ENCODE results near the gene APC2.
"Not testable (repeated sequence)": the region's sequence is repeated elsewhere in the genome, so short reads cannot be mapped to it uniquely, and the experiment has no call there.

APC2 gene

DNA sequence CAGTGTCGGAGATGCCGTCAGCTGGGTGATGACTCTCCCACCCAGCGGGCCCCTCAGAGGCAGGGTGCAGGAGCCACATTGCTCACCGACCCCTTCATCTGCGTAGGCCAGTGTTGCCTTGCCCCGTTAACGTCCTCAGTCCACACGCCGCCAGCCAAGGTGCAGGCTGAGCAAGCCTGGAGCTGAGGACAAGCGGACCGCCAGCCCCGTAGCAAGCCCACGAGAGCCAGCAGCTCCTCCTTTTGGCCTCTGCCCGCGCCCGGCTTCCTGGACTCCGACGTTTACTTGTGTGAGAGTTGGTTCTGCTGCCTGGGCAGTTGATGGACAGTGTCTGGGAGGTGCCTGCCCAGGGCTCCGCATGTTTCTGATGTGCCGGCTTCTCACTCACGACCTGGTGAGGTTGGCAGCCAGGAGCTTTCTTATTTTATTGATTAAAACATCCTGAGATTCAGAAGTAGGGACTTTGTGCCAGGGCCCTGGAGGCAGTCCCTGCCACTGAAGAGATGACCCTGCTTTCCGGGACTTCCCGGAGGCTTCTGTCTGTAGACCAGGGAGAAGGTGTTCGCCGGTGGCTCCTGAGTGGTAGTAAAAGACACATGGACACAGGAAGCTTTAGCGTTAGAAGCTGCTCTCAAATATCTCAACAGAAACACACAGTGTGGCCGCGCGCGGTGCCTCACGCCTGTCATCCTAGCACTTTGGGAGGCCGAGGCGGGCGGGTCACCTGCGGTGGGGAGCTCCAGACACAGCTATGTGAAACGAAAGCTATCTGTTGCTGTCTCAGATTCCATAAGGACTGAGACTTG lies 36.7 kb upstream of the APC2 start:
- no peak for DNase-seq (ENCODE audit: low read depth, low spot score)
- no peak overlapping the region for H3K4me3 ChIP-seq (ENCODE audit: low read length)

- no peak for DNase-seq (ENCODE audit: low read depth, low spot score)
- no peak overlapping the region for H3K4me3 ChIP-seq (ENCODE audit: low read length)
These were observed 33.7 kb upstream of the APC2 start for GRCh38 chr19:1416014-1416841.

DNA sequence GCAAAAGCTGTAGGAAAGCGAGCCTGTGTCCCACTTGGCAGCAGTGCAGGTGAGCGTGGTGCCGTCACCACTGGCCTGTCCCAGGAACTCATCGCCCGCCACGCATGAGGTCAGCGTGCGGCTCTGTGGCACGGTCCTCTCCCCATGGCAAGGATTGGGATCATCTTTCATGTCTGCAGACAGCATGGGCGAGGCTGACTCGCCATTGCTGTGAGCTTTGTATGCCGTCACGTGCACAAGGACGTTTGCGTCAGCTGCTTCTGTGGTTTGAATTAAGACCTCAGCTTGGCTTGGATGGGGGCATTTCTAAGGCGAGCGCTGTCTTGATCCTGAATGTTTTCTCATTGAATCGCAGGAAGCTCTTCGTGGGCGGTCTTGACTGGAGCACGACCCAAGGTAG lies 32.8 kb upstream of the APC2 start:
- DNase-seq (ENCODE audit: low read depth, low spot score): no peak
- H3K4me3 ChIP-seq (ENCODE audit: low read length): no peak overlapping the region

DNA sequence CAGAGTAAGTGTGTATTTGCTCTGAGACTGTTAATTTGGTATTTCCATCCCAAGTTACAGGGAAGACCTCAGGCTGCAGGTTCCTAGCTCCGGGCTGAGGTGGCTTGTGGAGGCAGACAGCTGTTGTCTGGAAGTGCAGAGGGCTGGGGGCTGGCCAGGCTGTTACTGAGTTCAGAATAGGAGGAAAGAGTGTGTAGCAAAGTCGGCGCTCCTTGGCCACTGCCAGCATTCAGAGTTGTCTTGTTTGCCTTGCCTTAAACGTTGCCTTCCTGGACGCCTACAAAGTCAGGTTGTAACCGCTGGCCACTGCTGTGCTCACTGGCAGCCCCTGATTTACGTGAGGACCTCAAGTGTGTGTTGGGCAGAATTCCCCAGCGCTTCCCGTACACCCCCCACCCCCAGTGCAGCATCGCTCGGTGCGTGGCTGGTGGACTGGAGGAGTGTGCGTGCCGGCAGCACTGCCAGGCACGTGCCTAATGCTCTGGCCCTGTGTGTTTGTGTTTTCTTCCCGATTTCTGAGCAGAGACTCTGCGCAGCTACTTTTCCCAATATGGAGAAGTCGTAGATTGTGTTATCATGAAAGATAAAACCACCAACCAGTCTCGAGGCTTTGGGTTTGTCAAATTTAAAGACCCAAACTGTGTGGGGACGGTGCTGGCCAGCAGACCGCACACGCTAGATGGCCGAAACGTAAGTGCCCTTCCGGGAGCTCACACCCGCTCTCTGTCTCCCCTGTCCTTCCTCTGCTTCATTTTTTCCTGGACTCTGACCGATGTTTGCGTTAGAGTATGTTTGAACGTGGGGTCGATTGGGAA lies 32.0 kb upstream of the APC2 start:
- no peak for DNase-seq (ENCODE audit: low read depth, low spot score)

GRCh38 chr19:1418496-1418775 lies 31.5 kb upstream of the APC2 start:
- DNase-seq (ENCODE audit: low read depth, low spot score): no peak

More for the DNA sequence above, 32.0 kb upstream of the APC2 start:
- no peak overlapping the region for H3K4me3 ChIP-seq (ENCODE audit: low read length)

GRCh38 chr19:1418951-1419738 lies 30.8 kb upstream of the APC2 start:
- H3K4me3 ChIP-seq (ENCODE audit: low read length): no peak overlapping the region
- DNase-seq (ENCODE audit: low read depth, low spot score): no peak

More at GRCh38 chr19:1418496-1418775, 31.5 kb upstream of the APC2 start:
- H3K4me3 ChIP-seq (ENCODE audit: low read length): no peak overlapping the region

GRCh38 chr19:1420085-1420484 lies 29.8 kb upstream of the APC2 start:
- DNase-seq (ENCODE audit: low read depth, low spot score); H3K4me3 ChIP-seq (ENCODE audit: low read length): not testable (repeated sequence)

DNA sequence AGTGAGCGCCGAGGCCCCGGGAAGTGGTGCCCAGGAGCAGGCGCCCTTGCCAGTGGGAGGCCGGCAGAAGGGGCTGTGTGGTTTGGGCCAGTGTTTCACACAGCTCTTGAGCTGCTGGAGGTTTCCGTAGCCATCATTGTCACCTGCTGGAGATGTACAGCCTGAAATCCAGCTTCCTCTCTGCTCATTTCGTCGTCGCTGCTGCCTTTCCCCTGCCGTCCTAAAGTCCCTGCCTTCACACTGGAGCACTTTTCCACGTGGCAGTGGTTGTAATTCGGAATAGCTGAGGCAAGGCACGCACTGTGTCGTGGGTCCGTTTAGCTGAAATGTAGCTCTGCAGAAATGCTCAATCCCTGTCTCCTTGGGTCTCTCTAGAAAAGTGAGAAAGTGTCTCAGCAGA lies 29.3 kb upstream of the APC2 start:
- no peak overlapping the region for H3K4me3 ChIP-seq (ENCODE audit: low read length)
- DNase-seq (ENCODE audit: low read depth, low spot score): no peak

DNA sequence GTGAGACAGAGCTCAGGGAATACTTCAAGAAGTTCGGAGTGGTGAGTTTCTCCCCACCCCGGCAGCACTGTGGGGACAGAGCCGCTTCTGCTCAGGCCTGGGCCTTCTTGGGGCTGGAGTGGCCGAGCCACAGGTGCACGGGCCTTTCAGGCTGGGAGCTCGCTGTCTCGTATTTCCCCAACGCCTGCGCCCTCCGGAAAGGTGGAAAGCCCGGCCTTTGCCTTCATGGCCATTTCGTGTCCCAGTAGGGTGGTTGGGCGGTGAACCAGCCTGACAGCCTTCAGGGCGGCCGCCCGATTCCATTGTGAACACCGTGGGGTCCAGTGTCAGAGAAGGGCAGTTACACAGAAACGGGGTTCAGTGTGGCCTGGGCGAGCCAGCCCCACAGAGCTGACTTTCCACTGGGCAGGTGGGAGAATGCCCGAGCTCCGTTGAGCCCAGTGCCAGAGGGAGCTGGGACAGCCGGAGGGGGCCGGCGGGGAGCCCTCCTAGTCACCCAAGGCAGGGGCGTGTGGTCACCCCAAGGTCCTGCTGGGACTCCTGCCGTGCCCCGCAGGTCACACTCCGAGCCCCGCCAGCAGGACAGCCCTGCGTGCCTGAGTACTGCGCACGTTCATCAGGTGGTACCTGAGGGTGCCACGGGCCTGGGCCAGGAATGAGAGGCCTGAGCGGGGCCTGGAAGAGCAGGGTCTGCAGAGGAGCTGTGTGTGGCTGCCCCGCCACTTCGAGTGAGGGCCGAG lies 28.5 kb upstream of the APC2 start:
- no peak for DNase-seq (ENCODE audit: low read depth, low spot score)
- no peak overlapping the region for H3K4me3 ChIP-seq (ENCODE audit: low read length)

- no peak for DNase-seq (ENCODE audit: low read depth, low spot score)
- H3K4me3 ChIP-seq (ENCODE audit: low read length): no peak overlapping the region
These were observed 28.0 kb upstream of the APC2 start for GRCh38 chr19:1421958-1422305.

DNA sequence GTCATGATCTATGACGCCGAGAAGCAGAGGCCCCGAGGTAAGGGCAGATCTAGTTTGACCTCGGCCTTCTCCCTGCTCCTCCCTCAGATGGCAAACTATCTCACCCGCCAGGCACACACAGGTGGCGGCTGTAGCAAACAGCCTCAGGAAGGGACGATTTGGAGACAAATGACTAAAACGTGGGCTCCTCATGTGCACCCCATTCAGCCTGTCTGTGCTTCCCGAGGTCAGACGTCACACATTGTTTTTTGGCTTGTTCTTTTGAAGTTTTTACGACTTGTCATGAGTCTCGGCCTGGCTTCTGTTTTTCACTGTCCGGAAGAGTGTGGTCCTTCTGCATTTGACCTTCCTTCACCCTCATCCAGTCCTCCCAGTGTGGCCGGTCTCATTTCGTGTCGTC lies 27.6 kb upstream of the APC2 start:
- H3K4me3 ChIP-seq (ENCODE audit: low read length): no peak overlapping the region
- DNase-seq (ENCODE audit: low read depth, low spot score): no peak

GRCh38 chr19:1422943-1423342 lies 27.0 kb upstream of the APC2 start:
- no peak overlapping the region for H3K4me3 ChIP-seq (ENCODE audit: low read length)

GRCh38 chr19:1423436-1424191 lies 26.3 kb upstream of the APC2 start:
- no peak overlapping the region for H3K4me3 ChIP-seq (ENCODE audit: low read length)
- DNase-seq (ENCODE audit: low read depth, low spot score): no peak

More at GRCh38 chr19:1422943-1423342, 27.0 kb upstream of the APC2 start:
- DNase-seq (ENCODE audit: low read depth, low spot score): no peak

DNA sequence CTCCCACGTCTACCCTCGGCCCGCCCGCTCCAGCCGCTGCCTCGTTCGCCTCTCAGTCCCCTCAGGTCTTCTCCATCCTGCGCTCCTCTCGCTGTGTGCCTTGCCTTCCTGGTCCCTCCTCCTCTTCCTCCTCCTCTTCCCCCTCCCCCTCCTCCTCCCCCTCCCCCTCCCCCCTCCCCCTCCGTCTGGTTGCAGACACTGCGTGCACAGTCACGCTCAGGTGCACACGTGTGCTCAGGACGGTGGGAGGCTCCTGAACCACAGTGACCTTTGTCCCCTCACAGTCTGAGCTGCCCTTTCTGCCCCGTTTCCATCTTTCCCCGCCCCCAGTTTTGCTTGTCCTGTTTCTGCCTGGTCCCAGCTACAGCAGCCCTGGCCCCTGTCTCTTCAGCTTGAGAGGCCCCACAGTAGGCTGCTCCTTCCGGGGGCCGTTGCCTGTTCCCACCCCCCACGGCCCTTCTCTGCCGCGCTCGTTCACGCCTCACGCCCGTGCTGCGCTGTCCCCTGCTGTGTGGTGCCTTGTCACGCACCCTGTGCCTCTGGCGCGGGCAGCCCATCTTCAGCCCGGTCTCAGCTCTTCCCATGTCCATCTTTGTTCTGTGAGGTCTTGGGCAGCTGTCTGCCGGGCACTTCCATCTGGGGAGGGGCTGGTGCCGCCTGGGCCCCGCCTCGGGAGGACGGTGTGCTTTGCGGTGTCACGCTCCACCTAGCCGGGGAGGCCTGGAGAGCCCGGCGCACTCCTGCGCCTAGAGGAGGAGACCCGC lies 25.5 kb upstream of the APC2 start:
- no peak for DNase-seq (ENCODE audit: low read depth, low spot score)
- H3K4me3 ChIP-seq (ENCODE audit: low read length): no peak overlapping the region

- no peak overlapping the region for H3K4me3 ChIP-seq (ENCODE audit: low read length)
- DNase-seq (ENCODE audit: low read depth, low spot score): no peak
These were observed 24.7 kb upstream of the APC2 start for GRCh38 chr19:1425102-1425837.

DNA sequence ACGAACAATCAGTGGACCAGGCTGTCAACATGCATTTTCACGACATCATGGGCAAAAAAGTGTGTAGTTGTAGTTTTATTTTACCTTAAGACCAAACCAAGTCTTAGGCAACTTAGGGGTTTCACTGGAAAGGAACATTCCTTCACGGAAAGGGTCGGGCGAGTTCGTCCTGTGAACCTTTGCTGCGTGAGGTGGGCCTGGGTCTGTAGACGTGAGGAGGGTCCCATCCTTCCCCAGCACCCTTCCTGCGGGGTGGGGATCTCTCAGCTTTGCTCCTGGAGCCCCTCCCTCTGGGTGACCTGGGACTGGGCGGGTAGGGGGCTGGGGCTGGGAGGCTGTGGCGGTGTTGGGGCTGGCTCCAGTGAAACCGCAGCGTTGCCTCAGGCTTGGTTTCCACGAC lies 24.0 kb upstream of the APC2 start:
- no peak overlapping the region for H3K4me3 ChIP-seq (ENCODE audit: low read length)
- no peak for DNase-seq (ENCODE audit: low read depth, low spot score)

DNA sequence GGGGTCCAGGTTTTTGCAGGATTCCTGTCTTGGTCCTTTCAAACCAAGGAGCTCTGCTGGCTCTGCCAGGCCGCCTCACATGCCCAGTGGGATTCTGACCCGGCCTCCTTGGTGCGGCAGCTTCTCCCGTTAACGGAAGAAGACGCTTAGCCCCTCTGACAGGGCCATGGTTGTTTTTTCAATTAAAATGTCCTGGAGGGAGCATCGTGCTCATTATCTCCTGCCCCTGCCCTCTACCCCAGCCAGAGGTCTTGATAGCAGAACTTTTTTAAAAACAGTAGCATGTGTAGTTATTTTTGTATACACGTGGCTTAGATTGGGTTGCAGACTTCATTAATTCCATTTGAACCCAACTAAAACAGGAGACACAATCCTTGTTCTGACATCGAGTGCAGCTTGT lies 23.2 kb upstream of the APC2 start:
- no peak overlapping the region for H3K4me3 ChIP-seq (ENCODE audit: low read length)
- DNase-seq (ENCODE audit: low read depth, low spot score): no peak

All from Jurkat, Clone E6-1 (cell line).